Activated T-helper 17 cell treated with anti-CD3 and anti-CD28 coated beads, Interleukin-2, amount 50 U/mL, for 72 hours (primary cell): ENCODE measurements around the gene MFRP. TPM values are rescaled to one million over a fixed set of nuclear protein-coding genes. Genes with fewer than 3 reads are reported as not detected.
A peak's percentile ranks its signal among the peaks of the same experiment; 100 is the strongest.

ENCODE experiments used
- ATAC-seq: fragments of 150-1000 bp; cut with Tn5 transposase; replicated peaks from 2 replicates; pipeline ENCODE4 v1.10.0; 2021; ENCODE audit warnings: mild to moderate bottlenecking, moderate library complexity
- H3K27ac Mint-ChIP-seq: one replicate; pipeline ENCODE4 v1.8.0; 2022; ENCODE audit warnings: mixed read lengths
- H3K27me3 Mint-ChIP-seq: one replicate; pipeline ENCODE4 v1.8.0; 2022; ENCODE audit warnings: mixed read lengths
- H3K36me3 Mint-ChIP-seq: one replicate; pipeline ENCODE4 v1.8.0; 2022; ENCODE audit warnings: low read depth, mild to moderate bottlenecking, mixed read lengths
- H3K4me1 Mint-ChIP-seq: one replicate; pipeline ENCODE4 v1.8.0; 2022; ENCODE audit warnings: mixed read lengths
- H3K4me3 Mint-ChIP-seq: one replicate; pipeline ENCODE4 v1.8.0; 2022; ENCODE audit warnings: mild to moderate bottlenecking, mixed read lengths
- H3K9me3 Mint-ChIP-seq: one replicate; pipeline ENCODE4 v1.8.0; 2022; ENCODE audit warnings: mixed read lengths
- total RNA-seq, 2 donors: library from RNA; stranded (reverse); gene quantifications; one replicate each; pipeline ENCODE4 v1.2.3, GENCODE V29; 2022

MFRP gene
- total RNA-seq, 2 donors from 2014 or later, result not detected

GRCh38 chr11:119376197-119376847, 29.8 kb upstream of the MFRP start:
- H3K9me3 Mint-ChIP-seq, result no peaks in the 10 kb centered on the region
- H3K27ac Mint-ChIP-seq, result no peak overlapping the region
- ATAC-seq, result no peak

GRCh38 chr11:119375337-119376196, 29.1 kb upstream of the MFRP start:
- Mint-ChIP-seq H3K36me3 (no peaks in the 10 kb centered on the region), H3K9me3 (no peaks in the 10 kb centered on the region), H3K27me3 (peaks cover 6% of the 10 kb centered on the region), H3K4me3 (no peak overlapping the region), H3K4me1 (no peaks in the 10 kb centered on the region), H3K27ac (no peak overlapping the region)
- no peak for ATAC-seq

More at GRCh38 chr11:119376197-119376847, 29.8 kb upstream of the MFRP start:
- Mint-ChIP-seq H3K4me3 (no peak overlapping the region), H3K36me3 (no peaks in the 10 kb centered on the region), H3K4me1 (no peaks in the 10 kb centered on the region), H3K27me3 (peaks cover 6% of the 10 kb centered on the region)

- no peaks in the 10 kb centered on the region for H3K4me1 Mint-ChIP-seq
- H3K27ac Mint-ChIP-seq, result no peak overlapping the region
- H3K4me3 Mint-ChIP-seq, result no peak overlapping the region
- peaks cover 6% of the 10 kb centered on the region for H3K27me3 Mint-ChIP-seq
- H3K36me3 Mint-ChIP-seq, result no peaks in the 10 kb centered on the region
- no peaks in the 10 kb centered on the region for H3K9me3 Mint-ChIP-seq
- ATAC-seq, result no peak
Measured at GRCh38 chr11:119374632-119375336, 28.3 kb upstream of the MFRP start.

- H3K9me3 Mint-ChIP-seq, result no peaks in the 10 kb centered on the region
- no peaks in the 10 kb centered on the region for H3K36me3 Mint-ChIP-seq
- peaks cover 6% of the 10 kb centered on the region for H3K27me3 Mint-ChIP-seq
- no peak overlapping the region for H3K27ac Mint-ChIP-seq
- H3K4me1 Mint-ChIP-seq, result no peaks in the 10 kb centered on the region
- ATAC-seq, result peak; percentile 43
- no peak overlapping the region for H3K4me3 Mint-ChIP-seq
Measured at GRCh38 chr11:119373921-119374631, 27.6 kb upstream of the MFRP start.

- no peaks in the 10 kb centered on the region for H3K4me1 Mint-ChIP-seq
- no peak overlapping the region for H3K27ac Mint-ChIP-seq
- no peaks in the 10 kb centered on the region for H3K9me3 Mint-ChIP-seq
- no peaks in the 10 kb centered on the region for H3K36me3 Mint-ChIP-seq
- H3K4me3 Mint-ChIP-seq, result no peak overlapping the region
- no peak for ATAC-seq
- peaks cover 6% of the 10 kb centered on the region for H3K27me3 Mint-ChIP-seq
Measured at GRCh38 chr11:119373059-119373920, 26.8 kb upstream of the MFRP start.

GRCh38 chr11:119372260-119373058, 26.0 kb upstream of the MFRP start:
- Mint-ChIP-seq H3K27me3 (peaks cover 9% of the 10 kb centered on the region), H3K9me3 (no peaks in the 10 kb centered on the region), H3K27ac (no peak overlapping the region), H3K36me3 (no peaks in the 10 kb centered on the region), H3K4me1 (no peaks in the 10 kb centered on the region), H3K4me3 (no peak overlapping the region)
- no peak for ATAC-seq

- Mint-ChIP-seq H3K27ac (no peak overlapping the region), H3K9me3 (no peaks in the 10 kb centered on the region), H3K4me1 (no peaks in the 10 kb centered on the region), H3K4me3 (no peak overlapping the region), H3K27me3 (peaks cover 14% of the 10 kb centered on the region), H3K36me3 (no peaks in the 10 kb centered on the region)
- ATAC-seq, result no peak
Measured at GRCh38 chr11:119371778-119372182, 25.3 kb upstream of the MFRP start.

- H3K27ac Mint-ChIP-seq, result no peak overlapping the region
- H3K9me3 Mint-ChIP-seq, result no peaks in the 10 kb centered on the region
- ATAC-seq, result no peak
- no peak overlapping the region for H3K4me3 Mint-ChIP-seq
- H3K36me3 Mint-ChIP-seq, result no peaks in the 10 kb centered on the region
- no peaks in the 10 kb centered on the region for H3K4me1 Mint-ChIP-seq
- H3K27me3 Mint-ChIP-seq, result peaks cover 21% of the 10 kb centered on the region
Measured at GRCh38 chr11:119371067-119371601, 24.6 kb upstream of the MFRP start.

GRCh38 chr11:119370486-119371046, 24.1 kb upstream of the MFRP start:
- peaks cover 23% of the 10 kb centered on the region for H3K27me3 Mint-ChIP-seq
- no peak overlapping the region for H3K27ac Mint-ChIP-seq
- no peaks in the 10 kb centered on the region for H3K4me1 Mint-ChIP-seq
- no peaks in the 10 kb centered on the region for H3K9me3 Mint-ChIP-seq
- peak; percentile 75 for ATAC-seq
- no peaks in the 10 kb centered on the region for H3K36me3 Mint-ChIP-seq
- no peak overlapping the region for H3K4me3 Mint-ChIP-seq

- peaks cover 4% of the 10 kb centered on the region for H3K4me1 Mint-ChIP-seq
- no peaks in the 10 kb centered on the region for H3K36me3 Mint-ChIP-seq
- H3K9me3 Mint-ChIP-seq, result peaks cover 3% of the 10 kb centered on the region
- no peak overlapping the region for H3K4me3 Mint-ChIP-seq
- H3K27ac Mint-ChIP-seq, result no peak overlapping the region
- ATAC-seq, result no peak
- H3K27me3 Mint-ChIP-seq, result peaks cover 34% of the 10 kb centered on the region
Measured at GRCh38 chr11:119369132-119369925, 22.8 kb upstream of the MFRP start.

- H3K9me3 Mint-ChIP-seq, result peaks cover 3% of the 10 kb centered on the region
- H3K27ac Mint-ChIP-seq, result no peak overlapping the region
- H3K4me1 Mint-ChIP-seq, result peaks cover 4% of the 10 kb centered on the region
Measured at GRCh38 chr11:119368121-119369034, 21.9 kb upstream of the MFRP start.

More at GRCh38 chr11:119368121-119369034, 21.9 kb upstream of the MFRP start:
- no peak overlapping the region for H3K4me3 Mint-ChIP-seq
- no peak for ATAC-seq
- no peaks in the 10 kb centered on the region for H3K36me3 Mint-ChIP-seq
- H3K27me3 Mint-ChIP-seq, result peaks cover 34% of the 10 kb centered on the region
